K562 (cell line): ENCODE results near the gene COG7. TPM values are rescaled to one million over a fixed set of nuclear protein-coding genes. Genes with fewer than 3 reads are reported as not detected.

ENCODE experiments used
- BRF2 ChIP-seq: IDR thresholded peaks from 3 replicates; pipeline ENCODE4 v1.6.1; 2011; ENCODE audit warnings: borderline replicate concordance, mild to moderate bottlenecking; ENCODE audit not compliant: insufficient read length, insufficient read depth
- CCNT2 ChIP-seq: IDR thresholded peaks from 2 replicates; pipeline ENCODE4 v1.6.1; 2011; ENCODE audit warnings: borderline replicate concordance, low read depth, mild to moderate bottlenecking, moderate library complexity, mixed read lengths, low read length; ENCODE audit not compliant: insufficient read length; ENCODE audit errors: extremely low read depth
- DMBX1 ChIP-seq: fragments of 250-450 bp; sonication (Bioruptor Pico); IDR thresholded peaks from 2 replicates; pipeline ENCODE4 v1.8.0; 2022; ENCODE audit warnings: inconsistent platforms, mild to moderate bottlenecking, moderate library complexity, borderline replicate concordance
- GMEB1 ChIP-seq: fragments of 250-450 bp; sonication (Bioruptor Pico); IDR thresholded peaks from 2 replicates; pipeline ENCODE4 v1.4.0; 2020; ENCODE audit warnings: mild to moderate bottlenecking
- KLF6 ChIP-seq: fragments of 250-450 bp; sonication (Bioruptor Pico); IDR thresholded peaks from 2 replicates; pipeline ENCODE4 v1.4.0; 2020; ENCODE audit warnings: mild to moderate bottlenecking, moderate library complexity, borderline replicate concordance
- L3MBTL2 ChIP-seq: fragments of 450-650 bp; IDR thresholded peaks from 2 replicates; pipeline ENCODE4 v1.6.1; 2016; ENCODE audit warnings: mild to moderate bottlenecking, moderate library complexity
- MBD2 ChIP-seq: sonication (generic); IDR thresholded peaks from 2 replicates; pipeline ENCODE4 v1.6.1; 2016; ENCODE audit warnings: low read depth, borderline replicate concordance
- NCOA6 ChIP-seq: fragments of 450-650 bp; IDR thresholded peaks from 2 replicates; pipeline ENCODE4 v1.6.1; 2017; ENCODE audit warnings: mild to moderate bottlenecking
- PML ChIP-seq: IDR thresholded peaks from 2 replicates; pipeline ENCODE4 v1.6.1; 2012; ENCODE audit warnings: low read length, inconsistent platforms
- SIN3A ChIP-seq, 2 experiments: fragments of 150-350 bp in 1 of 2; IDR thresholded peaks; 2 replicates each; pipeline ENCODE4 v1.6.1; 2011 to 2016; ENCODE audit warnings: borderline replicate concordance in 2 of 2, low read depth in 2 of 2, low read length in 2 of 2, mild to moderate bottlenecking in 2 of 2, moderate library complexity in 2 of 2; ENCODE audit not compliant: control insufficient read depth in 1 of 2
- SIN3B ChIP-seq: fragments of 450-650 bp; IDR thresholded peaks from 2 replicates; pipeline ENCODE4 v1.6.1; 2017; ENCODE audit warnings: low read depth, mild to moderate bottlenecking, moderate library complexity
- SIX5 ChIP-seq, 2 experiments: IDR thresholded peaks; 2 replicates each; pipeline ENCODE4 v1.6.1; 2011; ENCODE audit warnings: low read length in 2 of 2, borderline replicate concordance in 1 of 2, low read depth in 1 of 2, mild to moderate bottlenecking in 1 of 2, moderate library complexity in 1 of 2; ENCODE audit not compliant: insufficient read depth in 1 of 2
- ZNF140 ChIP-seq: fragments of 250-450 bp; sonication (Bioruptor Pico); IDR thresholded peaks from 2 replicates; pipeline ENCODE4 v1.8.0; 2021; ENCODE audit warnings: moderate library complexity, mild to moderate bottlenecking, inconsistent platforms
- ZNF311 ChIP-seq: fragments of 250-450 bp; sonication (Bioruptor Pico); IDR thresholded peaks from 2 replicates; pipeline ENCODE4 v1.4.0; 2020; ENCODE audit warnings: mild to moderate bottlenecking, moderate library complexity
- polyA plus RNA-seq, 8 experiments: library from polyadenylated mRNA; depleted of rRNA in 4 of 8; stranded (reverse) in 5 of 8; unstranded in 3 of 8; fragments of >200 nt; fragmentation: Nextera tagmentation in 2 of 8; fragmentation: Illumina TruSeq in 1 of 8; extraction: Ambion mirVana in 2 of 8; extraction: Trizol in 1 of 8; gene quantifications; 2 replicates each; pipeline versions ENCODE4 v1.2.1 to v1.2.3, GENCODE V29; 2011 to 2014; ENCODE audit warnings: inconsistent platforms in 1 of 8, missing spikeins in 1 of 8
- total RNA-seq, 7 experiments: library from RNA; depleted of rRNA in 6 of 7; stranded (reverse); fragments of >200 nt in 6 of 7; fragmentation: Illumina TruSeq in 2 of 7; extraction: Trizol in 2 of 7; gene quantifications; 2 replicates each; pipeline versions ENCODE4 v1.2.1 to v1.2.3, GENCODE V29; 2011 to 2021; ENCODE audit warnings: low replicate concordance in 1 of 7
- TF ChIP-seq, protein P1 (sequence below): sonication (generic); formaldehyde crosslinking; IDR thresholded peaks from 2 replicates; pipeline ENCODE4 v1.8.1; 2023; ENCODE audit warnings: mild to moderate bottlenecking, missing genetic modification reagents
- TF ChIP-seq, protein P2 (sequence below): fragments of 450-650 bp; IDR thresholded peaks from 2 replicates; pipeline ENCODE4 v1.6.1; 2014; ENCODE audit warnings: low read depth, mild to moderate bottlenecking, moderate library complexity, borderline replicate concordance
- TF ChIP-seq, protein P3 (sequence below): fragments of 200-800 bp; sonication (Bioruptor generic); IDR thresholded peaks from 2 replicates; pipeline ENCODE4 v1.6.1; 2017; ENCODE audit warnings: missing genetic modification characterization, missing compliant biosample characterization

The COG7 gene
- total and polyA plus RNA-seq, 9 of the 15 experiments (the other 6 are each of a cell fraction or from before 2014, with no cell fraction given), result 3.8 to 17.6 (median 13.4) TPM

DNA sequence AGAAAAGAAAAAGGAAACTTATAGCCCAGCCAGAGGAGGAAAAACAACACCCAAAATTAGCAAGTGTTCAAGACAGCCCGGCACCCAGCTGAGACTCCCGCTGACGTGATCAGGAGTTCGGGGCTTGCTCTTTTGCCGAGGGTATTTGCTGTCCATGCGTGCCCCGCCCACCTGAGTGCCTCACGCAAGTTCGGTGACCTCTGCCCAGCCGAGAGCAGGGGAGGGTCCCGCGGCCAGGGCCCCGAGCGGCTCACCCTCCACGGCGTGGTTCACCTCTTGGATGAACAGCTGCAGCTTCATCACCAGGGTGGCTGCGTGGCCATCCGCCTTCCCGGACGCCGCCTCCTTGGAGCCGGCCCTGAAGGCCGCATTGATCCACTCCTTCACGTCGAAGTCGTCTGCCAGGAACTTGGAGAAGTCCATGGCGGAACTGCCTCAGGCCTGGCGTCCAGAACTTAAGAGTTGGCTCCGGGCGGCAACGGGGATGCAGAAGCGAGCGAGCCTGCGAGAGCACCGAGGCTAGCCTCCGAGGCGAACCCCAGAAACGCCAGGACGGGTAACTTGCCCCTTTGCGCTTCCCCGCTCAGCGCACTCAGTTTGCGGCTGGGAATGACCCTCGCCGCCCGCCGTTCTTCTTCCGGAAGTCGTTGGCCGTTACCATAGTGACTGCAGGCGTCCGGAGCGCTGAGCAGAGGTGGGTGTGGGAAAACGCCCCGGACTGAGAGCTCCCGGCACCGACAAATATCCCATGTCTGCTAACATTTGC lies at the start of gene COG7 (continued):
- TF ChIP-seq, protein P1, sequence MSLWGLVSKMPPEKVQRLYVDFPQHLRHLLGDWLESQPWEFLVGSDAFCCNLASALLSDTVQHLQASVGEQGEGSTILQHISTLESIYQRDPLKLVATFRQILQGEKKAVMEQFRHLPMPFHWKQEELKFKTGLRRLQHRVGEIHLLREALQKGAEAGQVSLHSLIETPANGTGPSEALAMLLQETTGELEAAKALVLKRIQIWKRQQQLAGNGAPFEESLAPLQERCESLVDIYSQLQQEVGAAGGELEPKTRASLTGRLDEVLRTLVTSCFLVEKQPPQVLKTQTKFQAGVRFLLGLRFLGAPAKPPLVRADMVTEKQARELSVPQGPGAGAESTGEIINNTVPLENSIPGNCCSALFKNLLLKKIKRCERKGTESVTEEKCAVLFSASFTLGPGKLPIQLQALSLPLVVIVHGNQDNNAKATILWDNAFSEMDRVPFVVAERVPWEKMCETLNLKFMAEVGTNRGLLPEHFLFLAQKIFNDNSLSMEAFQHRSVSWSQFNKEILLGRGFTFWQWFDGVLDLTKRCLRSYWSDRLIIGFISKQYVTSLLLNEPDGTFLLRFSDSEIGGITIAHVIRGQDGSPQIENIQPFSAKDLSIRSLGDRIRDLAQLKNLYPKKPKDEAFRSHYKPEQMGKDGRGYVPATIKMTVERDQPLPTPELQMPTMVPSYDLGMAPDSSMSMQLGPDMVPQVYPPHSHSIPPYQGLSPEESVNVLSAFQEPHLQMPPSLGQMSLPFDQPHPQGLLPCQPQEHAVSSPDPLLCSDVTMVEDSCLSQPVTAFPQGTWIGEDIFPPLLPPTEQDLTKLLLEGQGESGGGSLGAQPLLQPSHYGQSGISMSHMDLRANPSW (CRISPR knock-in tag), result no peak
- peak; percentile 66 for TF ChIP-seq SIN3B
- TF ChIP-seq, protein P2, sequence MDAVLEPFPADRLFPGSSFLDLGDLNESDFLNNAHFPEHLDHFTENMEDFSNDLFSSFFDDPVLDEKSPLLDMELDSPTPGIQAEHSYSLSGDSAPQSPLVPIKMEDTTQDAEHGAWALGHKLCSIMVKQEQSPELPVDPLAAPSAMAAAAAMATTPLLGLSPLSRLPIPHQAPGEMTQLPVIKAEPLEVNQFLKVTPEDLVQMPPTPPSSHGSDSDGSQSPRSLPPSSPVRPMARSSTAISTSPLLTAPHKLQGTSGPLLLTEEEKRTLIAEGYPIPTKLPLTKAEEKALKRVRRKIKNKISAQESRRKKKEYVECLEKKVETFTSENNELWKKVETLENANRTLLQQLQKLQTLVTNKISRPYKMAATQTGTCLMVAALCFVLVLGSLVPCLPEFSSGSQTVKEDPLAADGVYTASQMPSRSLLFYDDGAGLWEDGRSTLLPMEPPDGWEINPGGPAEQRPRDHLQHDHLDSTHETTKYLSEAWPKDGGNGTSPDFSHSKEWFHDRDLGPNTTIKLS, result peak; percentile 94
- TF ChIP-seq L3MBTL2, result peak; percentile 81
- 0 out of 2 replicates have a peak, but pooled peaks have one; percentile 20 for TF ChIP-seq DMBX1 (CRISPR knock-in tag)
- TF ChIP-seq GMEB1, result peak; percentile 54; the same call in 1 of the 2 replicates
- no peak for TF ChIP-seq BRF2
- peak; percentile 98 to 99 for TF ChIP-seq SIN3A (IDR thresholded peaks at IDR 0.05; ENCODE audit: borderline replicate concordance in 2 of 2, control insufficient read depth in 1 of 2, low read depth in 2 of 2, low read length in 2 of 2)
- TF ChIP-seq SIX5 (IDR thresholded peaks at IDR 0.05; ENCODE audit: borderline replicate concordance in 1 of 2, insufficient read depth in 1 of 2, low read depth in 1 of 2, low read length in 2 of 2), result peak in 1 of 2 experiments; percentile 14; a peak in 1 of 4 replicates
- no peak for TF ChIP-seq ZNF140 (CRISPR knock-in tag)
- peak; percentile 97 for TF ChIP-seq NCOA6
- TF ChIP-seq, protein P3, sequence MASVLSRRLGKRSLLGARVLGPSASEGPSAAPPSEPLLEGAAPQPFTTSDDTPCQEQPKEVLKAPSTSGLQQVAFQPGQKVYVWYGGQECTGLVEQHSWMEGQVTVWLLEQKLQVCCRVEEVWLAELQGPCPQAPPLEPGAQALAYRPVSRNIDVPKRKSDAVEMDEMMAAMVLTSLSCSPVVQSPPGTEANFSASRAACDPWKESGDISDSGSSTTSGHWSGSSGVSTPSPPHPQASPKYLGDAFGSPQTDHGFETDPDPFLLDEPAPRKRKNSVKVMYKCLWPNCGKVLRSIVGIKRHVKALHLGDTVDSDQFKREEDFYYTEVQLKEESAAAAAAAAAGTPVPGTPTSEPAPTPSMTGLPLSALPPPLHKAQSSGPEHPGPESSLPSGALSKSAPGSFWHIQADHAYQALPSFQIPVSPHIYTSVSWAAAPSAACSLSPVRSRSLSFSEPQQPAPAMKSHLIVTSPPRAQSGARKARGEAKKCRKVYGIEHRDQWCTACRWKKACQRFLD, result peak; percentile 58; the same call in 1 of the 2 replicates
- no peak for TF ChIP-seq ZNF311 (CRISPR knock-in tag)
- TF ChIP-seq MBD2, result peak; percentile 27; the same call in 1 of the 2 replicates
- peak; percentile 4; the same call in 1 of the 2 replicates for TF ChIP-seq KLF6 (CRISPR knock-in tag)
- peak; percentile 24 for TF ChIP-seq CCNT2
- TF ChIP-seq PML, result 0 out of 2 replicates have a peak, but pooled peaks have one; percentile 48
